ENCODE data around the gene TMEM183A. TPM values are rescaled to one million over a fixed set of nuclear protein-coding genes. Genes with fewer than 3 reads are reported as not detected.

The TMEM183A gene
- total and polyA plus RNA-seq, 2 donors (not counting 1 experiment from before 2014, with no cell fraction given), result 61.2 to 65.2 TPM

GRCh38 chr1:203039609-203040512, 32.7 kb downstream of the TMEM183A start:
- Mint-ChIP-seq H3K9me3 (ENCODE audit: insufficient read depth) (no peaks in the 10 kb centered on the region), H3K27ac (no peak overlapping the region), H3K4me1 (peaks cover 1% of the 10 kb centered on the region), H3K4me3 (no peak overlapping the region), H3K27me3 (peaks cover 12% of the 10 kb centered on the region)
- Histone ChIP-seq H3K36me3 (replicated peaks in 1 of 2; ENCODE audit: control extremely low read depth in 1 of 2, control insufficient read depth in 1 of 2, extremely low read depth in 1 of 2, insufficient read depth in 2 of 2, low read length in 1 of 2) (no peaks in the 10 kb centered on the region), H3K79me2 (ENCODE audit: control insufficient read depth, insufficient read depth, low read length) (no peaks in the 10 kb centered on the region), H3K9ac (ENCODE audit: low read length) (no peak overlapping the region), H2AFZ (ENCODE audit: insufficient read depth, low read depth, low read length, poor library complexity, severe bottlenecking) (no peak overlapping the region), H3K27ac (ENCODE audit: low read length in 2 of 2) (no peak overlapping the region), H4K20me1 (ENCODE audit: control insufficient read depth, insufficient read depth, low read length, poor library complexity, severe bottlenecking) (no peaks in the 10 kb centered on the region), H3K4me3 (ENCODE audit: control extremely low read depth in 1 of 5, extremely low read depth in 1 of 5, insufficient read depth in 1 of 5, low read depth in 2 of 5, low read length in 4 of 5) (no peak overlapping the region), H3K4me2 (replicated peaks; ENCODE audit: low read depth, low read length, poor library complexity, severe bottlenecking) (no peak overlapping the region), H3K9me3 (ENCODE audit: control extremely low read depth in 1 of 3, control insufficient read depth in 2 of 3, insufficient read depth in 1 of 3, low read length in 2 of 3) (no peaks in the 10 kb centered on the region), H3K27me3 (replicated peaks in 1 of 4; ENCODE audit: control extremely low read depth in 1 of 4, control insufficient read depth in 3 of 4, insufficient read depth in 4 of 4, low read length in 3 of 4) (peaks cover 0 to 10% (median 2%) of the 10 kb centered on the region in 4 experiments), H3K4me1 (ENCODE audit: control insufficient read depth in 2 of 2, insufficient read depth in 2 of 2, low read length in 2 of 2) (peaks cover 0 to 2% of the 10 kb centered on the region in 2 donors)
- WGBS (ENCODE audit: insufficient coverage), result 49% methylated on average over 9 of the region's 11 CpGs
- ChIA-PET POLR2A (no interaction called here), CTCF (interaction anchor here (0.7 to 5.8 kb wide), 29 partner anchors 10 to 664 kb away, joined by 3 to 135 read pairs (median 5); partner anchors contain the start of gene PPFIA4)
- no peak for TF ChIP-seq EZH2 (IDR thresholded peaks at IDR 0.05; ENCODE audit: borderline replicate concordance, insufficient read depth, low read depth, low read length, poor library complexity, severe bottlenecking)
- peak; percentile 55 for TF ChIP-seq CTCF (IDR thresholded peaks at IDR 0.05)
- intact Hi-C loops (cut with micrococcal nuclease), result no loop called here
- DNase-seq (no peak), ATAC-seq (ENCODE audit: low read depth) (no peak)
